Hematopoietic multipotent progenitor cell treated with erythropoietin and hydrocortisone succinate and interleukin-3 and kit ligand, for 15 days (in vitro differentiated cells): ENCODE measurements around the gene GON4L.
"Not testable (repeated sequence)": the region's sequence is repeated elsewhere in the genome, so short reads cannot be mapped to it uniquely, and the experiment has no call there.

Experiments used
- DNase-seq: peaks from one replicate; pipeline ENCODE4 v3.0.0-alpha.2; 2015; ENCODE audit warnings: low spot score

The GON4L gene, protein sequence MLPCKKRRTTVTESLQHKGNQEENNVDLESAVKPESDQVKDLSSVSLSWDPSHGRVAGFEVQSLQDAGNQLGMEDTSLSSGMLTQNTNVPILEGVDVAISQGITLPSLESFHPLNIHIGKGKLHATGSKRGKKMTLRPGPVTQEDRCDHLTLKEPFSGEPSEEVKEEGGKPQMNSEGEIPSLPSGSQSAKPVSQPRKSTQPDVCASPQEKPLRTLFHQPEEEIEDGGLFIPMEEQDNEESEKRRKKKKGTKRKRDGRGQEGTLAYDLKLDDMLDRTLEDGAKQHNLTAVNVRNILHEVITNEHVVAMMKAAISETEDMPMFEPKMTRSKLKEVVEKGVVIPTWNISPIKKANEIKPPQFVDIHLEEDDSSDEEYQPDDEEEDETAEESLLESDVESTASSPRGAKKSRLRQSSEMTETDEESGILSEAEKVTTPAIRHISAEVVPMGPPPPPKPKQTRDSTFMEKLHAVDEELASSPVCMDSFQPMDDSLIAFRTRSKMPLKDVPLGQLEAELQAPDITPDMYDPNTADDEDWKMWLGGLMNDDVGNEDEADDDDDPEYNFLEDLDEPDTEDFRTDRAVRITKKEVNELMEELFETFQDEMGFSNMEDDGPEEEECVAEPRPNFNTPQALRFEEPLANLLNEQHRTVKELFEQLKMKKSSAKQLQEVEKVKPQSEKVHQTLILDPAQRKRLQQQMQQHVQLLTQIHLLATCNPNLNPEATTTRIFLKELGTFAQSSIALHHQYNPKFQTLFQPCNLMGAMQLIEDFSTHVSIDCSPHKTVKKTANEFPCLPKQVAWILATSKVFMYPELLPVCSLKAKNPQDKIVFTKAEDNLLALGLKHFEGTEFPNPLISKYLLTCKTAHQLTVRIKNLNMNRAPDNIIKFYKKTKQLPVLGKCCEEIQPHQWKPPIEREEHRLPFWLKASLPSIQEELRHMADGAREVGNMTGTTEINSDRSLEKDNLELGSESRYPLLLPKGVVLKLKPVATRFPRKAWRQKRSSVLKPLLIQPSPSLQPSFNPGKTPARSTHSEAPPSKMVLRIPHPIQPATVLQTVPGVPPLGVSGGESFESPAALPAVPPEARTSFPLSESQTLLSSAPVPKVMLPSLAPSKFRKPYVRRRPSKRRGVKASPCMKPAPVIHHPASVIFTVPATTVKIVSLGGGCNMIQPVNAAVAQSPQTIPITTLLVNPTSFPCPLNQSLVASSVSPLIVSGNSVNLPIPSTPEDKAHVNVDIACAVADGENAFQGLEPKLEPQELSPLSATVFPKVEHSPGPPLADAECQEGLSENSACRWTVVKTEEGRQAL (N-terminal part only)

DNA sequence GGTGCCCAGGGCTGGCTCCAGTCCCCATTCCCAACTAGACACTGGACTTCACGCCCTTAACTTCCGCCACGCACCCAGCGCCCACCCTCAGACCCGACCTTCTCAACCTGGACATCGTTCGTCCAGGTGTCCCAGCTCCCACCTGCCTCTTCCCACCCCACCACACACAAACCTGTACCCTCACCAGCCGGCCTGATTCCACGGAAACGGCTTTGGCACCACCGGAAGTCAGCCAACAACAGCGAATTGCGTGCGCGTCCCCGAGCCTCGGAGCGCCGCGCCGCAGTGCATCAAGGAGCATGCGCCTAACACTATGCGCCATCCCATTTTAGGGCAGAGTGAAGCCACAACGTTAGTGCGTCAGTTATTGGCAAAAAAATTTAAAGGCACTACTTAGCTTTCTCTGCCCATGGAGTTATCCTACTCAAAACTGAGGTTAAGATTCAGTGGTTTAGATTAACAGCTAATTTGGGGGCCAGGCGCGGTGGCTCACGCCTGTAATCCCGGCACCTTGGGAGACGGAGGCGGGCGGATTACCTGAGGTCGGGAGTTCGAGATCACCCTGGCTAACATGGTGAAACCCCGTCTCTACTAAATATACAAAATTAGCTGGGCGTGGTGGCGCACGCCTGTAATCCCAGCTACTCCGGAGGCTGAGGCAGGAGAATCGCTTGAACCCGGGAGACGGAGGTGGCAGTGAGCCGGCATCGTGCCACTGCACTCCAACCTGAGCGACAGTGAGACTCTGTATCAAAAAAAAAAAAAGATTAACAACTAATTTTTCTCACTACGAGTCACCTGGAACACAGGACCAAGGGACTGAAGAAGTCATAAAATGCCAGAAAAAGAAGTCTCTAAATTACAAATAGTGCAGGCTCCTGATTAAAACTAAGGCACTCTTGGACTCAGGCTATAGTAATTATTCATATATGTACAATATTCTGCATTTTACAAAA is at the start of gene GON4L:
Gene GON4L (minus strand): TSS at position 240 of the 956 bp plus-strand sequence. CDS start 3,434 bp downstream, outside the sequence.
- peak; percentile 95 for DNase-seq

DNA sequence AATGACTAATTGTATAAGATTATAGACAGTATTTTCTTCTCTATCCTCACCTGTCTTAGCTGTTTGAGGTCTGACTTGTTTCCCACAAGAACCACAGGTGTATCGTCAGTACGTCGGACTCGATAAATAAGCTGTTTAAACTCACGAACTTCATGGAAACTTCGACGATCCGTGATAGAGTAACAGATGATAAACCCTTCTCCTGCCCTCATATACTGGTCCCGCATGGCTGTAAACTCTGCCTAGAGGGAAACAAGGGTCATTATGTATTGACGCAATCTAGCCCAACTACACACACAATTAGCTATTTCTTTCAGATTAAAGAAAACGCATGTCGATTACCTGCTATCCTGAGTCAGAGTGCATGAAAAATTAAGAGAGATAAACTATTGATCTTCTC is 47.2 kb upstream of the GON4L start:
- DNase-seq: no peak

DNA sequence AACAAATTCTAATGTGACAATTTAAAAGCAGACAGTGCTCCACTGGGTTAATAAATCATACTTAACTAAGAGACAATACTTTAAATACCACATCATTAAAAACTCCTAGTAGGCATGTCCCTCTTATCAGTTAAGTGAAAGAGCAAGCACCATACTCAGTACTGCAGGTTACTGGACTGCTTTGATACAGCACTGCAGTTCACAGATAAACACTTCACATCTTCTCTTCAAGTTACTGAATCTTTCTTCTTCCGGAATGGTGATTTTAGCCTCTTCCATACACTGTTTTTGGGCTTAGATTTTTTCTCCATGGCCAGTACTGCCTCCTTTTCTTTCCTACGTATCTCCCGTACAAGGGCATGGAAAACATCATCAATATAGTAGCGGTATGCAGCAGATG is 43.1 kb upstream of the GON4L start:
- peak; percentile 48 for DNase-seq

DNA sequence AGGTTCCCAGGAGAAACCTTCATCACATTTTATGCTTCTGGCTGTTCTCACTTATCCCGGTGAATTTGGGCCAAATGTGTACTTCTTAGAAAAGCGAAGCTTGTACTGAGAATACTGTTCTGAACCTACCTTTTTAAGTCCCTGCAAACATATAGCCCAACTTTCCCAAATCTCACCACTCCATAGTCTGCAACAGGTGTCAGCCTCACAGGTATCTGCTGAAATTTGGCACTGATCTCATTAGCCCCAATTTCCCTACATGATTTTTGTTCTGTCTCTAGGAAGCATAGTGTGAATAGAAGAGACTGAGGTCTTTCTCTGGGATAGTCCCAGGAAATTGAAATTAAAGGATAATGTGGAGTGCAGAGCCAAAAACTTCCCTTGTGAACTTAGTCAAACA is 42.7 kb upstream of the GON4L start:
- no peak for DNase-seq

DNA sequence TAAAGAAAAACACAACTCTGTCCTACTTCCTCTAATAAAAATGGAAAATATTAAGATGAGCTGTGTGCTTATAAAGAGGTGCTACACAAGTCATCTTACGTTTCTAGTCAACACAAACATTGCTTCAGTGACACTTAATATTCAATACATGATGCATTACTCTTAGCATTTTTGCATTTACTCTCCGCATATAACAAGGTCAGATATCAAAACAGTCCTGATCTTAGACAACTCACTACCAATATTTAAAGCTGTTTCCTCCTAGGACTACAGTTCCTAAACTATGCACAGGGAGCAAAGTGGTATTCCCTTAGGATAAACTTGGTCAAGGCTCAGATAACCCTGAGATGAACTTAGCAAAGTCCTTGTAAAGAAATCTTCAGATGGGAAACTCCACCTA is 41.9 kb upstream of the GON4L start:
- DNase-seq: no peak

DNA sequence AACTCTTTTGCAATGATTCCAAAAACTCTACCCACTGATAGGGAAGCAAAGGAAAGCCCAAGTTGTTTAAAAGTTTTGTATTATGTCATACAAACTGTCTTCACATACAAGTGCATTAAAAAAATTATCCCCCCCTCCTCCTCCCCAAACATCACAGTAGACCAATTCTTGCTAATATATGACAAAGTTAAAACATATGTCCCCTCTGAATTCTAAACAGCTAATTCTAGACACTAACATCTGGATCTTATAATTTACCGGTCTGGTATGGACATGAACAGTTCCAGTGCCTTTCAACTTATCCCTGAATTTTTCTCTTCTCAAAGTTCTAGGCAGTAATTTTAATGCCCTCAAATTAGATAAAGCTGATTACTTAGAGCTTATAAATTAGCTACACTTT is 40.7 kb upstream of the GON4L start:
- DNase-seq: no peak

DNA sequence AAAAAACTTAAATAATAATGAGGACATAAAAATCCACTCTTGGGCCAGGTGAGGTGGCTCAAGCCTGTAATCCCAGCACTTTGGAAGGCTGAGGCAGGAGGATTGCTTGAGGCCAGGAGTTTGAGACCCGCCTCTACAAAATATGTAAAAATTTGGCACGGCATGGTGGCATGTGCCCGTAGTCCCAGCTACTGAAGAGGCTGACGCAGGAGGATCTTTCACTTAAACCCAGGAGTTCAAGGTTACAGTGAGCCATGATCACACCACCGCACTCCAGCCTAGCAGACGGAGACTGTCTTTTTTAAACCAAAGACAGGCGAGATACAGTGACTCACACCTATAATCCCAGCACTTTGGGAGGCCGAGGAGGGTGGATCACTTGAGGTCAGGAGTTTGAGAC is 39.5 kb upstream of the GON4L start:
- not testable (repeated sequence) for DNase-seq

DNA sequence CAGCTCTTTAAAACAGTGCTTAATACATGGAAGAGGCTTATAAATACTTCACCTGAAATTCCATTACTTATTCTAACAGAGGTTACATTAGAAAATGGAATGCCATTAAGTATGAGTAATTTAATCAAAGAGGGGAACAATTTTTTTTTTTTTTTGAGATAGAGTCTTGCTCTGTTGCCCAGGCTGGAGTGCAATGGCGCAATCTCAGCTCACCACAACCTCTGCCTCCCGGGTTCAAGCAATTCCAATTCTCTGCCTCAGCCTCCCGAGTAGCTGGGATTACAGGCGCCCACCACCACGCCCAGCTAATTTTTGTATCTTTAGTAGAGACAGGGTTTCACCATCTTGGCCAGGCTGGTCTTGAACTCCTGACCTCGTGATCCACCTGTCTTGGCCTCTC is 38.6 kb upstream of the GON4L start:
- DNase-seq: not testable (repeated sequence)

DNA sequence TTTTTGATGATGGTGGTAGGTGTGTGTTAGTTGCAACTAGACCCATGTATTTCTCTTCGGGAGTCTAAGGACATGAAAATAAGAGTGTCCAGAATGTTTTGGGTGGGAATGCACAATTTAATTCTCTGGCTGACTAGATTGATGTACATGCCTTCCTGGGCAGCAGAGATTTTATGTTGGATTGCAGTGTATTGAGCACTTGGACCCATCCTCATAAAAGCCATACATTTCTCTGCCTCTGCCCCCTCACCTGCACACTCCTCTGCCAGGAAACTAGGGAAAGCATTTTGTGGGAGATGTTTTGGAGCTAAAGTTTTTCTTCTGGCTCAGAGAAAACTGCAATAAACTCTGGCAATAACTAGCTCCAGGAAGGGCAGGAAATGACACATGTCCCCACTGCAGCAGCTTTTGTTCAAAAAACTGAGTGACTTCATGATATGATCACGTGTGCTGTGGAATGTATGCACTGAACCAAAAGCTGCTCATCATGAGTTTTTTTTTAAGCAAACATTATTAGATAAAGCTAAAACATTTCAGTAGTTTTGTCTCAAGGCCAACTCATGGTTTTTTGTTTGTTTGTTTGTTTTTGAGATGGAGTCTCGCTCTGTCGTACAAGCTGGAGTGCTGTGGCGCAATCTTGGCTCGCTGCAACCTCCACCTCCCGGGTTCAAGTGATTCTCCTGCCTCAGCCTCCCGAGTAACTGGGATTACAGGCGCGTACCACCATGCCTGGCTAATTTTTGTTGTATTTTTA is 36.6 kb upstream of the GON4L start:
- no peak for DNase-seq

DNA sequence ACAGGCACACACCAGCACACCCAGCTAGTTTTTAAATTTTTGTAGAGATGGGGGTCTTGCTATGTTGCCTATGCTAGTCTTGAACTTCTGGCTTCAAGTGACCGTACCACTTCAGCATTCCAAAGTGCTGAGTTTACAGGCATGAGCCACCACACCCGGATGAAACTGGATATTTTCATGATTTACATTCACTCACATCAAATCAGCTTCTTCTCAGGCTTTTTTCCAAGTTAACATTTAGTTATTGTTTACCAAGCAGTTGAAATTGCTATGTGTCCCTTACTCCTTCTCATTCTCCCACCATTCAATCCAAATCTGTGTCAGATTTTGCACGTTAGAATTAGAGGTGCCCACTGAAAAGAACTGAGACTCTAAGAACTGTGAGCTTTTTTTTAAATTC is 35.8 kb upstream of the GON4L start:
- DNase-seq: no peak

DNA sequence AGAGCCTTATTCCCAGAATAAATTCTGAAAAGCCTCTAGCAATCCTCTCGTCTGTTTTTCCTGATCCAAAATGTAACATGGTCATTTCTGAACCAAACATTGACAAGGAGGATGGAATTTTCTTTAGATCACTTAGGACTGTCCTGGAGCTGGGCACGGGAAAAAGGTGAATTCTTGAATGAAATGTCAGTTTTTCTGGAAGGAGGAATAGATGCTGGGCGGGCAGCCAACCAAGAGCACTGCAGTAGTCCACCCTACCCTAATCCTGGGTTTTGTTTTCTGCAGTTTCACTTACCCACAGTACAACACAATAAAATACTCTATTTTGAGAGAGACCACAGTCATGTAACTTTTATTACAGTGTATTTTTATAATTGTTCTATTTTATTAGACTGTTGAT is 33.2 kb upstream of the GON4L start:
- no peak for DNase-seq

DNA sequence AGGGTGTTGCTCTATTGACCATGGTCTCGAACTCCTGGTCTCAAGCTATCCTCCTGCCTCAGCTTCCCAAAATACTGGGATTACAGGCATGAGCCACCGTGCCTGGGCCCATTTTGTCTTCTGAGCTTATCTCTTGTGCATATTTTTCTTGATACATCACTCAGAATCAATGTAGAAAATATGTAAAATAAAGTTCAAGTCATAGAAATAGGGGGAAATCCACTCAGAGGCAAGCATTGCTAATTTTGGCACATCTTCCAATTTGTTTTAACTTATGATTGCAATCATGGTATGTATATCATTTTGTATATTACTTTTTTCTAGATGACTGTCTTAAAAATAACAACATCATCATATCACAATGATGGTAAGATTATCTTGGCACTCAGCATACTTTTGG is 32.6 kb upstream of the GON4L start:
- DNase-seq: no peak

DNA sequence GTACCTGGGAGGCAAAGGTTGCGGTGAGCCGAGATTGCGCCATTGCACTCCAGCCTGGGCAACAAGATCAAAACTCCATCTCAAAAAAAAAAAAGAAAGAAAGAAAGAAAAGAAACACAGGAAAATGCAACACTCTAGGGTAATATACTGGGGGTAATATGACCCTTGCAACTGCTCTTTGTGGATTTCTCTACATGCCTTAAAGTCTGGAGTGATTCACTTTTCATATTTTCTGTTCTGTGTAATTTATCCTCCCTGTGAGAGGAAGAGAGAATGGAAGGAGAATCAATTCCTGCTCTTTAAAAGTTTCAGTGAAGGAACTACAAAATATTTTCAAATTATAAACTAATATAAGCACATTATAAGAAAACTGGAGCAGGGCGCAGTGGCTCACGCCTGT is 31.5 kb upstream of the GON4L start:
- no peak for DNase-seq

DNA sequence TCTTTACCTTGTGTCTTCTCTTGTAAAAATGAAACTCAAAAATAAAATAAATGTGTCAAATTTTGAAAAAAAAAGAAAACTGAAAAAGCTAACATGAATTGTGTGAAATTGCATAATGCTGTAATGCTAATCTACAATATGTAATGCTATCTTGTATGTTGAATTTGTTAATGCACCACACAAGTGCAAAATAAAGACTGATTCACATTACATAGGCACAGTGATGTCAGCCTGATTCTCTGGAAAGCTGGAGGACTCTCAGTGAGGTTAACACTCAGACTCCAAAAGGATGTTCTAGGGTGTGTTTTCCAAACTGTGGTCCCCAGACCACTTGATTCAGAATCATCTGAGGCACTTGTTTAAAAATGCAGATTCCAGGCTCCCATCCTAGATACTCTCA is 28.0 kb upstream of the GON4L start:
- no peak for DNase-seq

DNA sequence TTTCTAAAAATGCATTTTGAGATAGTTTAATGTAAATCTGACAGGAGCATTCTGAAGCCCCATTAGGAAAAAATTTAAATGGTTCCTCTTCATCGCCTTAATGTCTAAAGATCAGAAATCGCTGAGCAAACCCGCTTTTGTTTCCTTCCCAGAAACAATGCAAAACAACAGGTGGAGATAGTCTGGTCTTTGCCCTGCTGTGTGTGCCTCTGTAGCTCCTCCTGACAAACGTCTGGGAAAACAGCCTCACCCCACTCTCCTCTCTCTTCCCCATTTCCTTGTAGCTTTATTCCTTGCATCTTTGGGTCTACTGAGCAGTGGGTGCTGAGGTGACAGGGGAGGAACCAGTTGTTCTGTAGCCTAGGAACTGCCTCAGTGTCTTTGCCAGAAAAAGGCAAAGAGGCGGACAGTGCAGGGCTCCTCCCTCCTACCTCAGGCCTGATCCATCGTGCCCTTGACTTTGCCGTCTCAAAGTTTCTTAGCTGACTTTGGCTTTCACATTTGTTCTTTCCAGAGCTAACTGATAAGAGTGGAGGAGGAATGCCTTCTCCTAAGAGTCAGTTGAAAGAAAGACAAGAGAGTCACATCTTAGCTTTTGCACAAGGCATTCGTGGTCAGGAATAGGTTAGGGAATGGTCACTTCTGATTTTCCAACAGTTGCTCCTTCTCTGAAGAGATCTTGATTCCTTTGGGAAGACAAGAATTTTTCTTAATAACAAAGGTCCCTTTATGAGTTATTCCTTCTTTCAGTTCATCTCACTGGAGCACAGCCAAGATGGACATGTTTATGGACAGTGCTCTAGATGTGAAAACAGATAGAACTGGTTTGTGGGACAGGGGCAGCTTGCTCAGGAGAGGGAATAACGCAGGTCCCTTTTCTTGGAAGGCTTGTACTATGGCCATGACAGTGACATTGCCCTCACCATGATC is 27.3 kb upstream of the GON4L start:
- DNase-seq: no peak

DNA sequence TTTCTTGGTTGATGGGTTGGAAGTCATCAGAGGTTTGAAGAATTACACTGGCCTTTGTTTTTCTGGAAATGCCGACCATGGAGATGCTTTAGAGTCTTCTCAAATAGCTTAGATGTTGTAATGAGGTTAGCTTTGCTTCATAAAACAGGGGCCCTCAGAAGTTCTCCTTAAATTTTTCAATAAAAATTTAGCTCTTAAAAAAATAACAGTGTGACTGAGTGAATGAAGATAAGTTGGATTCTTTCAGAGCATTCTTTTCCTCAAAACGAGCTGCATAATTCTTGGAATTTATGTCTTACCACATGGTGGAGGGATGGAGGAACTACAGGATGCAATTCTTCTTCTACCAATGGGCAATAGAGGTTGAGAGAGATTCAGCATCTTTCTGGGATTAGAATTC is 25.8 kb upstream of the GON4L start:
- no peak for DNase-seq

DNA sequence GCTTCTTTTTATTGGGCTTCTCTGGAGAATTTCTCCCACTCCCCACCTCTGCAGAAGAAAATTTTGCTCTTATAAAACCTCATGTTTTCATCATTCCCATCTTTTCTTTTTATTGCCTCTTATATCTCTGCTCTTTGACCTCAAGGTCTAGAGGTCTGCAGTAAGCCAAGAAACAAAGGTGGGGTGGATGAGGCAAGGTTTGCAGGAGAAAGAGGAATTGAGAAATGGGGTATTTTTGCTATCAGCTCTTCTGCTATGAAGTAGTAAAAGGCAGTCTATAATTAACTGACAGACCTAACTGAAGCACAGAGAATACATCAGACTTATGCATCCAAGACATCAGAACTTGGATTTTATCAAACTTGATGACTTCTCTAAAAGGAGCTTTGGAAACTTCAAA is 25.2 kb upstream of the GON4L start:
- no peak for DNase-seq

DNA sequence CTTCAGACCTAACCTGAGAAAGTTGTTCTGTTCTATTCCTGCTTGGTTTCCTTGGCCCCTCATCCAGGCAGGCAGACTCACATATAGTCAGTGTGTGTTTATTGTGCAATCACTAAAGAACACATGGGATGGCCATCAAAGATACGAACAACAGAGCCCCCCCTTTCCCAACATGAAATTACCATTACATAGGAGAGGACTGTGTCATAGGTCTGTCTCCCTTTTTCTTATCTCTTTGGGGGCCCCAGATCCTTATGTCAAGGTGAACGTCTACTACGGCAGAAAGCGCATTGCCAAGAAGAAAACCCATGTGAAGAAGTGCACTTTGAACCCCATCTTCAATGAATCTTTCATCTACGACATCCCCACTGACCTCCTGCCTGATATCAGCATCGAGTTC is 23.9 kb upstream of the GON4L start:
- no peak for DNase-seq

DNA sequence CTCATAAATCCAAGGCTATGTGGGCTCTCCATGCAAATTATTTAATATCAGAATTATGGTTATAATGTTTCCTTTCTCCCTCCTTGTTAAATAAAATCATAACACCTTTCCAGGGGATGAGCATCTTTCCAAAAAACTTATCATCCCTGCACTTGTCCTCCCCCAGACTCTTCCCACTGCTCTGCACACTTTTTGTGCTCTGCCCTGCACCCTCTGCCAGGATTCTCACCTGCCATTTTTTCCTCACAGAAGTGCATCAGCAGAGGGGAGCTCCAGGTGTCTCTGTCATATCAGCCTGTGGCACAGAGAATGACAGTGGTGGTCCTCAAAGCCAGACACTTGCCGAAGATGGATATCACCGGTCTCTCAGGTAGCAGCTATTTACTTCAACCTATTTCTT is 23.2 kb upstream of the GON4L start:
- no peak for DNase-seq
